ENCODE measurements around the gene CD58.
"Not testable (repeated sequence)": the region's sequence is repeated elsewhere in the genome, so short reads cannot be mapped to it uniquely, and the experiment has no call there.

Gene CD58

DNA sequence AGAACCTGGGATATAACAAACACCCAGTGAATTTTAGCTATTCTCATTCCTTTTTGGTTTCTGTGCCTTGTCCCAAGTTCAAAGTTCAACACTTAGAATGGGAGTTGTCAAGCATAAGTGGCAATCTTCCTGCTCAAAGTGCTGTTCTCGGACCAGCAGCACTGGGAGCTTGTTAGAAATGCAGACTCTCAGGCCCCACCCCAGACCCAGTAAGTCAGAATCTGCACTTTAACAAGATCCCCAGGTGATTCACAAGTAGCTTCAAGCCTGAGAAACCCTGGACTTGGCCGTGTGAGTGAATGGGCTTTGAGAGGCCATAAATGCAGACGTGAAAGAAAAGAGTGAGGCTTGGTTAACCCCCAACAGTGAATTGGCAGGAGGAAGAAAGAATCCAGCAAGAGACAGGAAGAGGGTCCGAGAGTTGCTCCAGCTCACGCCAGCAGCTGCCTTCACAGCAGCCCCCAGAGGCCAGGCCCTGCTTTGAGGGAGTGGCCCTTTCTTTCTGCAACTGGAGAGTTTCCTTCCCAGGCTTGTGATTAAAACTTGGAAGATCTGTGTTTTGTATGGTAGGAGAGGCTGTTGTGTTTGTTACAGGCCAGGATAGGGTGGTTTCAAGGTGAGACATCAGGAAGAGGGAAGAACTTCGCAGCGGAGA, 21.3 kb upstream of the CD58 start:
- not testable (repeated sequence) for ATAC-seq

DNA sequence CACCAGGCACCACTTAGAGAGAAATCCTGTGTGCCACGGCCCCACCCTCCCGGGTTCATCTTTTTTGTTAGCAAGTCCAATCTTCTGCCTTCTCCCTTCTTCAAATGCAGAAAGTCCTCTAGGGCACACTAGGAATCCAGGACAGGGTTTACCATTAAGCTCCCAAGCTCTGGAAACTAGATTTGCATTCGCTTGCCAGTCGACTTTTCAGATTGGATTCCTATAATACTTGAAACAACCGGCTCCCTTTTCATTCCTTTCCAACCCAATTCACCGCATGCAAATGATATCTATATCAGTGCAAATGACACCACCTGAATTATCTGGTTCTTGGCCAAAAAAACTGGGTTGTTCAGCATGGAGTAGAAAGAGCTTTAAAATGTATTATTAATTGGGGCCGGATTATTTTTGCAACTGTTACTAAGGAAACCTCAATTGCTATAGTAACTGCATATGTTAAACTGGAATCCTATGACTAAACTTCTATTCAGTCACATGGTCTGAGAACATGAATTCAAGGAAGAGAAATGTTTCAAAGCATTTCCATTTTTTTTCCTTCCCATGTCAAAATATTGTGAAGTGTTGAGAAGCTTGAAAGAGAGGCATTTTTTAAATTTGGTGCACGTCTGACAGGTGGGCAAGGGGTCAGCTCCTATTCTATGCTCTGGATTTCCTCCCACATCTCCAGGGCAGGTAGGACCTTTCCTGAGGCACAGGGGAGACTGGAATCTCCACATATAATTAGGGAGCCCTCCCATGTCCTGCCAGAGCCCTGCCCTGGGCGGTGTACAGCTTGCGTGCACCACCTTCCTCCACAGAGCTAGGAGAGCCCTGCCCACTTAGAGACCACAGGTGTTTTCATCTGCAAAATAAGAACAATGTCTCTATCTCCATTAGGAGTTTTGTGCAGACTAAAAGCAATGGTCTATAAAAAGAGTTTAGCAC, 20.5 kb upstream of the CD58 start:
- not testable (repeated sequence) for ATAC-seq

DNA sequence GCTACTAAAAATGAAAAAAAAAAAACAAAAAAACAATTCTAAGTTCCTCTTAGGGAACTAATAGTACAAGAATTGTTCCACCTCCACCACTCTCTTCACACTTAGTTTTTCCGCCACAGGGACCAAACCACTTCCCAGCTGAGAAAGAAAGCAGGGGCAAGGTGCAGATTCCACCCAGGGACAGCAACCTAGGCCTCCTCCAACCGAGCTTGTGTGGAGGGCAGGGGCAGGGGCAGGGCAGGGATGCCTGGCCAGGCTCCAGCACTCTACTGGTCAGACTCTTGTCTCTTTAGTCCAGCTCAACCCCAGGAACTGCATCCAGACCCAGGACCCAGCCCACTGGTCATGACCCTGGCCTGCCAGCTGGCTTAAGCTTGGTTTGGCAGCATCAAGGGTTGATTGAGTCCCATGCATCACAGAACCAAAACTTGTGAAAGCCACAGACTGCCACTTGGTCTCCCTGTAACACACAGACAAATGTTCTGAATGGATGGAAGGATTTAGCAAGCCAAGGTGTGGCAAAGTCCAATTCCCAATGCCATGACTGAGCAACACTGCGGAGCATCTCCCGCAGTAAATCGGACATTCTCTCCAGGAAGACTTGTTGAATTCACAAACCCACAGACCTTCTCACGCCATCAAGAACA, 19.7 kb upstream of the CD58 start:
- not testable (repeated sequence) for ATAC-seq

DNA sequence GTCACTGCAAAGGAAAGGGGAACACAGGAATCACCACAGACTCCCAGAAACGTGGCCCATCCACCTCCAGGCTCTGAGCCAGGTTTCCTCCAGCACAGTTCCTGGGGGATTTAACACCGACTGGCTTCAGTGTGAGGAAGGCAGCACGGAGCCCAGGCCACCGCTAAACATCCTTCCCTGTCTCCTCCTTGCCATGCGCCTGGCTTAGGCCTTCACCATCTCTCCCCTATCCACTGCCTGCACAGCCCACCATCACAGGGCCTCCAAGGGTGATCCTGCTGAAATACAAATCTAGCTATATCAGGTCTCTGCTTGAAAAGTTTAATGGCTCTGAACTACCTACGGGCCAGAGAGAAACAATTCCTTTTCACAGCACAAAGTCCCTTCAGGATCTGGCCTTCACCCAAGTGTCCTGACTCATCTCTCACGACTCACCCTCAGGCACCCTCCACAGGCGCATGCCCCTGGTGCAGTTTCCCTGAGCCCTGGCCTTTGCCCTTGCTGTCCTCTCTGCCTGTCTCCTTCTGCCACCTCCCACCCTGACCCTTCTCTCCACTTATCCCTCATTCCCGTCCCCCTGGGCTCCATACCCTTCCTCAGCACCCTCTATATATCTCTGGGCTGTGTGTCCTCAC, 18.4 kb upstream of the CD58 start:
- ATAC-seq: peak in 1 of 2 donors; percentile 44

DNA sequence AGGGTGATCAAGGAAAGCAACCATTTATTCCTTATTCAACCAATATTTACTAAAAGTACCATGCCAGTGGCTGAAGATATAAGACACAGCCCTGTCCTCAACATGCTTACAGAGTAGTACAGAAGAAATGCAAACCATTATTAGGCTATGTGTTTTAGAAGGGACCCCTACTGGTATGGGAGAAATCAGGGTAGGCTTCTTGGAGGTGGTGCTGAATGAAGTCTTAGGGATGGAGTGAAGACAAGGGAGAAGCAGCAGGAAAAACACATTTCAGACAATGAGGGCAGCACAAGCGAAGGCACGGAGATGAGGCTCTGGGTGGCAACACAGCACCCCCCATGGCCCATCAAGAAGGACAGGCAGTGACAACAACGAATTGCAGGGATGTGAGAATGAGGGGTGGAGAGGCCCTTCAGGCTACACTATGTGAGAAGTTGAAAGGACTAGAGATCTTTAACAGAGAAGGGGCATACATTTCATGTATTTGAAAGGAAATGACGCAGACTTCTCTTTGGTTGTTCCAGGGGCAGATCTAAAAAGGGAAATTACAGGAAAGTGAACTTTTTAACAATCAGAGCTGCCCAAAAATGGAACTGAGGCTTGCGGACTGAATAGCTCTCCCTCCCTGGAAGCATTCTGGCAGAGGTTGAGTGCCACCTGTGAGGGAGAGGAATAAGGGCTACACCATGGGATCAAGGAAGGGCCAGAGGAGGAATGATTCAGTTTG, 16.8 kb upstream of the CD58 start:
- ATAC-seq: no peak

DNA sequence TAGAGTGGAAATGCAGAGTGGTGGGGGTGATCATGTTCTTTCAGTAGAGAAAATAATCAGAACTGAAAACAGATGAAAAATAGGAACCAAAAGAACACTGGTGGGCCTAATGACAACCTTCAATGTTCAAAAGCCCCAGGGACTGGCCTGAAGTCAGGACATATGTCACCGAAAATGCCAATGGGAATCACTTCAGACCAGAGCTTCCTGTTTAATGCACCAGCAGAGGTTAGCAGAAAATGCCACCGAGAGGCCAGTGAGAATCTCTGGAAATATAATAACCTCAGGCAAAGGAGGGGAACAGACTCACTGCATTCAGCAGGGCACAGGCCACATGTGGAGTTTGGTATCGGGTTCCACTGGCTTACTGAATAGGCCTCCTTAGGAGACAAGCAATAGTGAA, 15.9 kb upstream of the CD58 start:
- ATAC-seq: peak in 1 of 2 donors; percentile 16

DNA sequence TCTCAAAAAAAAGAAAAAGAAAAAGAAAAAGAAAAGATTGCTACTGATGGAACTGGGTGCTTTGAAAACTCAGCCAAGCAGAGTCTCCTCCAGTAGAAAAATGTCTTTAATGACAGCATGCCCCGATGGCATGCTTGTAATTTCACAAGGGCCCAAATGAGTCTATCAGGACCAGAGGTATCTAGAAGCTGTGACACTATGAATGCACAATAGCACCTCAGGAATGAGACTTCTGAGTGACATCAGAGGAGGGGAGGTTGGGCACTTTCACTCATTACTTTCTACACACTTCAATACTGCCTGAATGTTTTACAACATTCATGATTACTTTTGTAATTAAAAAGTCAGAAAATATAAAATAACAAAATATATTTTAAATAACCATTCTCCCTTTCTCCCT, 15.1 kb upstream of the CD58 start:
- ATAC-seq: no peak

DNA sequence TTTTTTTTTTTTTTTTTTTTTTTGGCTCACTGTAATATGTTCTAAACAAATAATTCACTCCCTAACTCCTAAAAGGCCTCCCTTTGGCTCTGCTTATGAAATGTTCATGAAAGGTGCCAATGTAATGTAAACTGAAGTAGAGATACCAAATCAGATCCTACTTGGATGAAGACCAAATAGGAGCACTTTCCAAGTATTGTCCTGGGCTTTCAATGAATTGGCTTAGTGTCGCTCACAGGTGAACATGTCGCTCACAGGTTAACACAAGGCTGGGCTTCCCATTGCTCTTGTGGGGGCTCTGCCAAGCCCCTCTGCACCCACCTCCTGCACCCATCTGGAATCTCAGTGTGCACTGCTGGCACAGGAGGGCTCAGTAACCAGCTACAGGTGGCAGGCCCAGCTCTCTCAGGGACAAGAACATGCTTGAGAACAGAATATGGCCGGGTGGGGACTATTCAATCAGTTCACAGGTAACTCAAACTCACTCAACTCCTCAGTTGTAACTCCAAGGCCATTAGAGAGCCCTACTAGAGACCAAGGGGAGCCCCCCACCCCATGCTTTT, 10.6 kb upstream of the CD58 start:
- ATAC-seq: no peak

DNA sequence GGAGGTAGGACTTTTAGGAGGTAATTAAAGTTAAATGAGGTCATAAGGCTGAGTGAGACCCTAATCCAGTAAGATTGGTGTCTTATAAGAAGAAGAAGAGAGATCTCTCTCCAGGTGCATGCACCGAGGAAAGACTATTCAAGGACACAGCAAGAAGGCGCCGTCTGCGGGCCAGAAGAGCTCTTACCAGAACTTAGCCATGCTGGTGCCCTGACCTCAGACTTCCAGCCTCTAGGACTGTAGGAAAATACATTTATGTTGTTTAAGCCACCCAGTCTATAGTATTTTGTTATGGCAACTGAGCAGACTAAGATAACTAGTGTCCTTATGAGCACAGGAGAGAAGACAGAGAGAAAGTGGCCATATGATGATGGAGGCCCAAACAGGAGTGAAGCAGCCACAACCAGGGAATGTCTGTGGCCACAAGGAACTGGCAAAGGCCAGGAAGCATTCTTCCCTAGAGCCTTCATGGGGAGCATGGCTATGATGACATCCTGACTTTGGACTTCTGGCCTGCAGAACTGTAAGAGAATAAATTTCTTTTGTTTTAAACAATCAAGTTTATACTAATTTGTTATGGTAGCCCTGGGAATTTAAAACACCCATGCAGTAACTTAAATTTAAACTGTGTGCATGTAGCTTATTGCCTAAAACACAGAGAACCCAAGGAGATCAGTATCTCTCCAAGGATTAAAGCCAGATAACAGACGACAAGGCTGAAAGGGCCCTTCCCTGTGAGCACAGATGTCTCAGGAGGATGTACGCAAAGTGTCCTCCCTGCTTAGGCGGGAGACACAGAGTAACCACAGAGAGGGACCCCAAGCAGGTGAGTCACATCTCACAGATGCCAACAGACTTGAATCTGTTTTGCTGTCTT, 9.9 kb upstream of the CD58 start:
- no peak for ATAC-seq

DNA sequence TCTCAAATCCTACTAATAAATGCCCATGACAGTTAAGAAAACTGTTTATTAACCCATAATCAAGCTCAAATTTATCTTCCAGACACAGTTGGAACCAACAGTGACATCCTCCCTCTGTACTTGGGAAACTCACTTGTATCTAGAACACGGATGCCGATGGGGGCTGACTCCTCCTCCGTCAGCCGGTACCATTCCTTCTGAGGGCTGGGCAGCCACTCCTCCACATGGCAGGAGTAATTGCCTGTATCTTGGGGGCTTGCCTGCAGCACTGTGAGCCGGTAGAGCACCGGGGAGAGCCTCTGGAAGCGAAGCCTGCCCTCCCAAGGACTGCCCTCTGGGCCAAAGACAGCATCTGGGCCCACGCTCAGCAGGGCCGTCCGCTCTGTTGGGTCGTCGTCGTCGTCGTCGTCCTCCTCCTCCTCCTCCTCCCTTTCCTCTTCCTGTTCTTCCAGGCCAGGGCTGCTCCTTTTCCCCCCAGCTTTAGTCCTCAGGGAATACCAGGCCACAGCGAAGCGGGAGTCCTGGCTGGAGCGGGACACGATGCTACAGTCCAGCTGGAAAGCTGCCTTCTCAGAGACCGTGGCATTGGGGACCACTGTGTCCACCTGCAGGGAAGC, 8.5 kb upstream of the CD58 start:
- ATAC-seq: no peak

DNA sequence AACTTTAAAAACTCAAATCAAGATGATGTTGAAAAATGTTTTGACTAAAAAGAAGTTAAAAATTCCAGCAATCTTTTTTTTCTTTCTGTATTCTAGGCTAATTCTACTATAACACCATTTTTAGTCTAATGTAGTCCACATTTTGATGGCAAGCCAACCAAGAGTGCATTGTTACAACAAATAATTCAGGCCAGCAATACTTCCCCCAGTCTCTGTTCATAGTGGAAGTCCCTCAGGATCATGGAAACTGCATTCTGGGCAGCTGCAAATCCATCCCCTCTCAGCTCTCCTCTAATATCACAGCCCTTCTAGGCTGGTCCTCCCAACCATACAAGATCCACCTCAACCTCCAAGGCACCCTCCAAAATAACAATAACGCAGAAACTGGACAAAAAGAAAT, 7.8 kb upstream of the CD58 start:
- ATAC-seq: no peak

DNA sequence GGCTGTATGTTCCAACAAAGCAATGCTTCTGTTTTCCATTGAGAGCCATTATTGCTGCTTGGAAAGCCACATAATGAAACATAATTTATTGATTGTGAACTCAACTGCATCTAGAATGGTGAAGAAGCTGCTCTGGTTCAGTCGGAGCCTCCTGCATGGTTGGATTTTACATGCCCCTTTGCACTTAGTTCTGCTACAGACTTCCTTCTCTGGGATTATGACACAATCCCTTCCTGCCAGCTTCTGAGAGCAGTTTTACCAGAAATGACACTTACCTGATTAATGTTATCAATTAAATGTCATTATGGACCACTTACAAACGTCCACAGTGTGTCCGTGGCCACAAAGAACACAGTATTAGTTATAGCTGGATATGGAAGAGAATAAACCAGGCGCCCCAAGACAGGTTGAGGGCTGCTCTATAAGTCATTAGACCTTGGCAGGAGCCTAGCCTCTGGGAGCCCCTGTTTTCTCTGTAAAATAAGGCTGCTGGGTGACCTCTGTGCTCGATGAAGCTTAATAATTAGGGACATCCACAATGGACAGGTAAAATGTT, 7.0 kb upstream of the CD58 start:
- ATAC-seq: no peak

DNA sequence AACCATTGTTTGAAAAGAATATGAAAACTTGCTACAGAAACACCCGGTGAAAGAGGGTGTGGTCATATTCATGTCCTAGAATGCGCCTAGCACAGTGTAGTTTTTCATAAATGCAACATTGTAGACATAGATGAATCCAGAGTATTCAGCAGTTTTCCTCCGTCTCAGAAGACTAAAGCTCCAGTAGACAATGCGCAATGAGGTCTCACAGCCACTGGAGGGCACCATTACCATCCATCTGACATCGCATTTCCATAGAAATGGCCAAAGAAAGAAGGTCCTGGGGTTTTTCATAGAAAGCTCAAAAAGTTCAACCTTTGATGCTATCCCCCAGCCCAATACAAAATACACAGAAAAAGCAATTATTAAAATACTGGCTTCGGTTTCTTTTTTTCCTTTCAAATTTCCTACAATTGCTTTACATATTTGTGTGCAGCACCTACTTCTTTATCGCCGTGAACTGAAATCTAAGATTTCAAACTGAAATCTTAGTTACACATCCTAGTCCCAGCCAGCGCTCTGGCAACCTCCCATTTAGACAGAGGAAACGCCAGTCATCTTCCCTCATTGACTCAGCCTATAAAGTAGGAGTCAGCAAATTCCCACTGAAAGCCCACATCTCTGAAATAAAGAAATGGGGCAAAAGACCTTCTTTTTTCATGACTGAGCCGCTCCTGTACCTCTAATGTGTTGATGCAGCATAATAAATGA, 3.9 kb upstream of the CD58 start:
- no peak for ATAC-seq

DNA sequence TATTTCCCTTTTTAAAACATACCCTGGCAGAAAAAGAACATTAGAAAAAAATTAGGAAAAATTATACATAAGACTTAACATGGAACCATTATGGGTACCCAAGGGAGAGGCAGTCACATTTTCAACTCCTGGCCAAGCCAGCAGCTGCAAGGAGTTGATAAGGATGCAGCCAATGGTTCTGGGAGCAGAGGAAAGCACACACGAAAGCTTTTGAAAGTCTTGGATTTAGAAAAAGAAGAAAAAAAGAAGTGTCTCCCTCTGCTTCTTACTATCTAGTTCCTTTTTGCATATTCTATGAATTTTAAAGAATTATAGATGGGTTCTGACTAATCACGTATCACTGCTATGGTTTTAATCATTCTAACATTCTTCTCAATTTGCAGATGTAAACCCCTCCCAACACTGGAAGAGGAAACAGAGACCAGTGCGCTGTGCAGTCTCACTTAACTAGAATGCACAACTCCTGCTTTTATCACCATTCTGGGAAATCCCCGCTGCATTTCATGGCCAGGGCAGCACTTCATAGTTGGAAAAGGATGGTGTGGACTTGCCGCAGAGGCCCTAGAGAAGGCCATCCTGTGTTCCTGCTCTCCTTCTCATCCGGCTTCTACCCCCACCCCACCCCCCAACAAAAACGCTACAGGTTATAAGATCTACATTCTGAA, 2.7 kb upstream of the CD58 start:
- ATAC-seq: no peak

DNA sequence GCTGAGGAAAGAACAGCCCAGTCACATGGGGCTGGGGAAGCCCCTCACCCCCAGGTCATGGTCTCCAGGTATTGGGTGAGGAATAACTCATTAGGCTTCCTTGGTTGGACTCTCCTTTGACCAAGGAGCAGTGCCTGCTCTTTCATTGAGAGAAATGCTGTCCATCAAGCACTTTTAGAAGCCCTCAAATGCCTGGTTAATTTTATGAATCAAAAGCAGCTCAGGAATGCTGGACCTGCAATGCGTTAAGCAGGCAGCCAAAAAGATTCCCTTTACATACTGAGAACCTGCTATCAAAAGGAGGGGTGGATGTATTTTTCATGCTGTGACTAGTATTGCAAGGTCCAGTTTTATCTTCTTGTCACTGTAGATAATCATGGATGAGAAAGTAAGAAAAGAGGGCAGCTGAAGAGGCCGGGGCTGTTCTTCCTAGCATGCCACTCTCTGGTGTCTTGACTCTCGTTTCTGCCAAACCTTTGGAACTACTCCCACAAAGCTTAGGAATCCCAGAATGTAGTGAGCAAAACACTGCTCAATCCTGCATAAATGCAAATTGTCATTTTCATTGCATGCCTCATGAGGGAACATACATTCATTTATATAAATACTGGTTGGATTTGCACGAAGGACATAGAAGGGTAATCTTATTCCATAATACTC, 2.1 kb upstream of the CD58 start:
- no peak for ATAC-seq

DNA sequence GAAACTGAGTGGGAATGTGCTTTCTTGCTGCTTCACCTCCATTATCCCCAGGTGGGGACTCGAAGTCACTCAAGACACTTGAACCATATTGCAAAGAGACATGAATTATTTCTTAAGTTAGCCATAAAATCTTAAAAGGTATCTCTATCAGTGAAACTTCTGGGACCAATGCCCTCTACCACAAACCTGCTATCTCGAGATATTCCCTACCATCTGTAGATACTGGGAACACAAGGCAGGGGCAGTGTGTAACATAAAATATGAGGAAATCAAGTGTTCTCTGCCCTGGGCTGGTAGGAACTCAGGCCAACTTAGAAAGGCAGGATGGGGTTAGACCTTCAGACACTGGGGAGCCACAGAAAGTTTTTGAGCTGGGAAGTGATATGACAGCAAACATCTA, 1.3 kb upstream of the CD58 start:
- ATAC-seq: no peak

DNA sequence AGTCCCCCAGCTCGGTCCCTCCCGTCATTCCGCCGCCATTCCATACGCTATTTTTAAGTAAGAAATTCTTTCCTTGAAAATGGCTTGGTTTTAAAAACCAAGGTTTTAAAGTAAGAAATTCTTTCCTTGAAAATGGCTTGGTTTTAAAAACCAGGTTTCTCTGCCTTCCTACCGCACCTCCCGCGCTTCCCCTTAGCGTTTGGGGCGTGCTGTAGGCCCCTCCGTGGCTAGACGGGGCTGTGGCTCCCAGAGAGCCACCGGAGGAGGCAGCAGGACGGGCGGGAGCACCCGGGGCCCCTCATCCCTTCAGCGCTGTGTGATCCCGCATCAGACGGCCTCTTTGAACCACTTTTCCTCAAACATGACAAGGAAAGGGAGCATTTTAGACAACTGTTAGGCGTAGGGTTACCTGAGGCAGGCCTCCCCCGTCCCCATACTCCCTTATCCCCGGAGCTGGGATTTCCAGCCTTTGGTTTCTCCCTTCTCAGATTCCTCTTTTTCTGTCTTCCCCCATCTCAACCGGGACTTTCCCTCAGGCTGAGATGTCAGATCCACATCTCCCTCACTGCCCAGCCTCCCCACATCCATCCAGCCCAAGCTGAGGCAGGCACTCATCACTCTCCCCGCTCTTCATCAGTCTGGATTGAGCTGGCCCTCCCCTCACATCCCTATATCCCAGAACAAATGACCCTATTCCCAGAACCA, 541 bp upstream of the CD58 start:
- no peak for ATAC-seq

Measured in activated CD4-positive, CD25-positive, alpha-beta regulatory T cell treated with anti-CD3 and anti-CD28 coated beads, Interleukin-2, amount 50 U/mL, for 24 hours (primary cell).